Mesenchymal stem cell (in vitro differentiated cells and primary cell): ENCODE results near the gene ACKR2.

Experiments
- DNase-seq: peaks from one replicate; pipeline ENCODE4 v3.0.0-alpha.2; 2013
- H2AFZ ChIP-seq: one replicate; pipeline ENCODE4 v1.6.1; 2013; ENCODE audit warnings: low read depth, mild to moderate bottlenecking, control low read depth, inconsistent platforms, low read length, moderate library complexity
- H2AK5ac ChIP-seq: 2 replicates; pipeline ENCODE4 v1.6.1; 2013; ENCODE audit warnings: low read length, moderate library complexity, mild to moderate bottlenecking, inconsistent platforms; ENCODE audit not compliant: severe bottlenecking
- H2BK120ac ChIP-seq: one replicate; pipeline ENCODE4 v1.6.1; 2013; ENCODE audit warnings: low read depth, mild to moderate bottlenecking, inconsistent platforms, low read length, moderate library complexity
- H2BK12ac ChIP-seq, 2 experiments: one replicate each; pipeline ENCODE4 v1.6.1; 2013; ENCODE audit warnings: inconsistent platforms in 2 of 2, low read length in 2 of 2, mild to moderate bottlenecking in 2 of 2, moderate library complexity in 2 of 2, control low read depth in 1 of 2
- H2BK15ac ChIP-seq: one replicate; pipeline ENCODE4 v1.6.1; 2013; ENCODE audit warnings: mild to moderate bottlenecking, low read depth, inconsistent platforms; ENCODE audit not compliant: poor library complexity, severe bottlenecking
- H2BK5ac ChIP-seq: 2 replicates; pipeline ENCODE4 v1.6.1; 2013; ENCODE audit warnings: low read depth, mild to moderate bottlenecking, low read length, control low read depth, inconsistent platforms; ENCODE audit not compliant: poor library complexity, severe bottlenecking
- H3K14ac ChIP-seq, 2 experiments: one replicate each; pipeline ENCODE4 v1.6.1; 2013; ENCODE audit warnings: inconsistent platforms in 2 of 2, low read length in 2 of 2, control low read depth in 1 of 2, mild to moderate bottlenecking in 1 of 2, moderate library complexity in 1 of 2
- H3K18ac ChIP-seq, 2 experiments: one replicate each; pipeline ENCODE4 v1.6.1; 2013; ENCODE audit warnings: inconsistent platforms in 2 of 2, low read length in 2 of 2, control low read depth in 1 of 2, low read depth in 1 of 2, mild to moderate bottlenecking in 1 of 2
- H3K23ac ChIP-seq, 2 experiments: one replicate each; pipeline ENCODE4 v1.6.1; 2013; ENCODE audit warnings: inconsistent platforms in 2 of 2, low read length in 2 of 2, mild to moderate bottlenecking in 2 of 2, moderate library complexity in 2 of 2, control low read depth in 1 of 2
- H3K27ac ChIP-seq: 2 replicates; pipeline ENCODE4 v1.5.1; 2013; ENCODE audit warnings: mild to moderate bottlenecking, moderate library complexity, low read length, control low read depth, inconsistent platforms; ENCODE audit not compliant: poor library complexity, severe bottlenecking
- H3K27me3 ChIP-seq, 2 experiments: 2 replicates each; pipeline versions ENCODE4 v1.6.1 to v1.7.0; 2013; ENCODE audit warnings: low read length in 2 of 2, mild to moderate bottlenecking in 2 of 2, moderate library complexity in 2 of 2, control low read depth in 1 of 2, inconsistent platforms in 1 of 2; ENCODE audit not compliant: control insufficient read depth in 1 of 2, insufficient read depth in 1 of 2
- H3K36me3 ChIP-seq, 2 experiments: 2 replicates each; pipeline versions ENCODE4 v1.6.1 to v1.7.0; 2013; ENCODE audit warnings: low read length in 2 of 2, control low read depth in 1 of 2, inconsistent platforms in 1 of 2, low read depth in 1 of 2, mild to moderate bottlenecking in 1 of 2; ENCODE audit not compliant: insufficient read depth in 2 of 2, control insufficient read depth in 1 of 2
- H3K4ac ChIP-seq, 2 experiments: one replicate each; pipeline ENCODE4 v1.6.1; 2013; ENCODE audit warnings: inconsistent platforms in 2 of 2, low read length in 2 of 2, mild to moderate bottlenecking in 2 of 2, moderate library complexity in 2 of 2, control low read depth in 1 of 2, low read depth in 1 of 2
- H3K4me1 ChIP-seq: 2 replicates; pipeline ENCODE4 v1.6.1; 2013; ENCODE audit warnings: low read depth, low read length, control low read depth; ENCODE audit not compliant: control insufficient read depth, insufficient read depth
- H3K4me2 ChIP-seq: 2 replicates; pipeline ENCODE4 v1.6.1; 2013; ENCODE audit warnings: low read length, mild to moderate bottlenecking, inconsistent platforms; ENCODE audit not compliant: poor library complexity, severe bottlenecking
- H3K4me3 ChIP-seq, 2 experiments: 2 replicates each; pipeline versions ENCODE4 v1.5.1 to v1.7.0; 2013; ENCODE audit warnings: low read length in 2 of 2, mild to moderate bottlenecking in 2 of 2, control low read depth in 1 of 2, low read depth in 1 of 2; ENCODE audit not compliant: insufficient read depth in 1 of 2
- H3K79me1 ChIP-seq: replicated peaks from 2 replicates; pipeline ENCODE4 v1.6.1; 2013; ENCODE audit warnings: mild to moderate bottlenecking, control low read depth, low read length, inconsistent platforms; ENCODE audit not compliant: poor library complexity, severe bottlenecking
- H3K9ac ChIP-seq: 2 replicates; pipeline ENCODE4 v1.7.0; 2013; ENCODE audit warnings: mild to moderate bottlenecking, low read length, moderate library complexity
- H3K9me3 ChIP-seq: 2 replicates; pipeline ENCODE4 v1.7.0; 2013; ENCODE audit warnings: mild to moderate bottlenecking, low read length; ENCODE audit not compliant: control insufficient read depth
- H4K8ac ChIP-seq: one replicate; pipeline ENCODE4 v1.6.1; 2013; ENCODE audit warnings: inconsistent platforms, mild to moderate bottlenecking, low read length, moderate library complexity
- H4K91ac ChIP-seq: one replicate; pipeline ENCODE4 v1.6.1; 2013; ENCODE audit warnings: mild to moderate bottlenecking, low read length, inconsistent platforms
- WGBS: methylation state at CpG from one replicate; pipeline ENCODE4 v1.1.7; 2013; ENCODE audit warnings: mixed read lengths; 5-methylcytosine and 5-hydroxymethylcytosine counted together

ACKR2 gene

GRCh38 chr3:42843713-42844411 is 34.6 kb downstream of the ACKR2 start:
- no peaks in the 10 kb centered on the region for H3K9me3 ChIP-seq

GRCh38 chr3:42844412-42844713 is 35.1 kb downstream of the ACKR2 start:
- no peak for DNase-seq
- no peak overlapping the region for H4K91ac ChIP-seq
- no peak overlapping the region for H3K23ac ChIP-seq
- H3K18ac ChIP-seq = no peak overlapping the region
- no peak overlapping the region for H3K9ac ChIP-seq
- H3K79me1 ChIP-seq = no peaks in the 10 kb centered on the region
- no peak overlapping the region for H2AK5ac ChIP-seq
- no peak overlapping the region for H3K4me3 ChIP-seq
- H2BK5ac ChIP-seq = no peak overlapping the region
- no peak overlapping the region for H2BK12ac ChIP-seq
- no peak overlapping the region for H2AFZ ChIP-seq
- peaks cover 6% of the 10 kb centered on the region for H3K4me1 ChIP-seq
- no peaks in the 10 kb centered on the region for H3K36me3 ChIP-seq
- no peaks in the 10 kb centered on the region for H3K9me3 ChIP-seq
- WGBS = 33% methylated on average over 1 of the region's 1 CpG
- no peak overlapping the region for H3K14ac ChIP-seq
- no peak overlapping the region for H3K4me2 ChIP-seq
- H2BK15ac ChIP-seq = no peak overlapping the region
- H4K8ac ChIP-seq = no peak overlapping the region
- no peak overlapping the region for H2BK120ac ChIP-seq
- H3K4ac ChIP-seq = no peak overlapping the region
- no peak overlapping the region for H3K27ac ChIP-seq
- peaks cover 0 to 3% of the 10 kb centered on the region in 2 experiments for H3K27me3 ChIP-seq

More at GRCh38 chr3:42843713-42844411, 34.6 kb downstream of the ACKR2 start:
- Histone ChIP-seq H3K18ac (no peak overlapping the region), H2AFZ (no peak overlapping the region), H3K79me1 (no peaks in the 10 kb centered on the region), H3K4me1 (peaks cover 6% of the 10 kb centered on the region), H4K91ac (no peak overlapping the region), H3K4ac (no peak overlapping the region), H2BK12ac (no peak overlapping the region), H3K14ac (no peak overlapping the region), H2AK5ac (no peak overlapping the region), H3K9ac (no peak overlapping the region), H3K36me3 (no peaks in the 10 kb centered on the region), H3K4me2 (no peak overlapping the region), H4K8ac (no peak overlapping the region), H2BK5ac (no peak overlapping the region), H3K4me3 (no peak overlapping the region), H3K27me3 (peaks cover 0 to 3% of the 10 kb centered on the region in 2 experiments), H2BK120ac (no peak overlapping the region), H3K27ac (no peak overlapping the region), H3K23ac (no peak overlapping the region), H2BK15ac (no peak overlapping the region)
- no peak for DNase-seq
- WGBS = 81% methylated on average over 6 of the region's 6 CpGs

- H2BK15ac ChIP-seq = no peak overlapping the region
- no peak overlapping the region for H3K14ac ChIP-seq
- H2BK120ac ChIP-seq = no peak overlapping the region
- H2BK5ac ChIP-seq = no peak overlapping the region
- no peak for DNase-seq
- H4K8ac ChIP-seq = no peak overlapping the region
- WGBS = 84% methylated on average over 3 of the region's 4 CpGs
- no peak overlapping the region for H2BK12ac ChIP-seq
- no peak overlapping the region for H3K4ac ChIP-seq
- no peaks in the 10 kb centered on the region for H3K9me3 ChIP-seq
- H3K4me3 ChIP-seq = no peak overlapping the region
- no peak overlapping the region for H4K91ac ChIP-seq
- H3K23ac ChIP-seq = no peak overlapping the region
- H3K36me3 ChIP-seq = no peaks in the 10 kb centered on the region
- H2AK5ac ChIP-seq = no peak overlapping the region
- H3K18ac ChIP-seq = no peak overlapping the region
- H3K27me3 ChIP-seq = peaks cover under 1 to 3% of the 10 kb centered on the region in 2 experiments
- H3K4me2 ChIP-seq = no peak overlapping the region
- no peak overlapping the region for H3K27ac ChIP-seq
- H2AFZ ChIP-seq = no peak overlapping the region
- H3K79me1 ChIP-seq = no peaks in the 10 kb centered on the region
- H3K9ac ChIP-seq = no peak overlapping the region
- H3K4me1 ChIP-seq = peaks cover 6% of the 10 kb centered on the region
These were observed 35.6 kb downstream of the ACKR2 start for GRCh38 chr3:42844815-42845214.

- H4K91ac ChIP-seq = no peak overlapping the region
- no peak overlapping the region for H2BK12ac ChIP-seq
- no peaks in the 10 kb centered on the region for H3K36me3 ChIP-seq
- H3K4me1 ChIP-seq = peaks cover 6% of the 10 kb centered on the region
- H3K14ac ChIP-seq = no peak overlapping the region
- H3K18ac ChIP-seq = no peak overlapping the region
- H3K23ac ChIP-seq = no peak overlapping the region
- H2AK5ac ChIP-seq = no peak overlapping the region
- H2BK5ac ChIP-seq = no peak overlapping the region
- no peaks in the 10 kb centered on the region for H3K9me3 ChIP-seq
- no peak overlapping the region for H3K9ac ChIP-seq
- no peak overlapping the region for H4K8ac ChIP-seq
- no peak for DNase-seq
- 66% methylated on average over 4 of the region's 5 CpGs for WGBS
- no peaks in the 10 kb centered on the region for H3K79me1 ChIP-seq
- no peak overlapping the region for H2BK120ac ChIP-seq
- no peak overlapping the region for H3K4me3 ChIP-seq
- no peak overlapping the region for H2BK15ac ChIP-seq
- H3K4ac ChIP-seq = no peak overlapping the region
- no peak overlapping the region for H2AFZ ChIP-seq
- no peak overlapping the region for H3K27ac ChIP-seq
- H3K27me3 ChIP-seq = peaks cover 14 to 18% of the 10 kb centered on the region in 2 experiments
- no peak overlapping the region for H3K4me2 ChIP-seq
These were observed 37.7 kb downstream of the ACKR2 start for GRCh38 chr3:42846685-42847522.
